GM21367 (cell line): ENCODE results near the gene HBD.
"Not testable (repeated sequence)": the region's sequence is repeated elsewhere in the genome, so short reads cannot be mapped to it uniquely, and the experiment has no call there.

Experiments
- ATAC-seq: cut with Tn5 transposase; IDR thresholded peaks from one replicate; pipeline ENCODE4 v1.9.1; 2021; ENCODE audit not compliant: unreplicated experiment

Gene HBD

DNA sequence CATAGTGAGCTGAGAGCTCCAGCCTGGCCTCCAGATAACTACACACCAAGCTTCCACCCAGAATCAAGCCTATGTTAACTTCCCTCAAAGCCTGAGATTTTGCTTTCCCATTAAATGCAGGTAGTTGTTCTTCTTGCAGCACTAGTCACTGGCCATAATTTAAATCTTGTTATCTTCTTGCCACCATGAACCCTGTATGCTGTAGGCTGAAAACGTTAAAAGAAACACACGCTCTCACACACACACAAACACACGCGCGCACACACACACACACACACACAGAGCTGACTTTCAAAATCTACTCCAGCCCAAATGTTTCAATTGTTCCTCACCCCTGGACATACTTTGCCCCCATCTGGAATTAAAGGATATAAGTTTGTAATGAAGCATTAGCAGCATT is 19.2 kb upstream of the HBD start:
- not testable (repeated sequence) for ATAC-seq

DNA sequence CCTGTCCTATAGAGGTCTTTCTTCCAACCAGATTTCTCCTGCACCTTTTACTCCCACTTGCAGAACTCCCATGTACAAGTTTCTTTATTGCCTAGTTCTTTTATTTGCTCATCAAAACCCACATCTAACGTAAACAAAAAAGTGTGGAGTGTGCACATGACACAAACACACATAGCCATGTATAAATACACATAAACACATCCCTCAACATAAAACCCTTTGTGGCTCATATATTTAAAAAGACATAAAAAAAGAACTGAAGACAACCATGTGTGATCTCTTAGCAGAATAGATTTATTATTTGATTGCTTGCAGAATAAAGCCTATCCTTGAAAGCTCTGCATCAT is 18.6 kb upstream of the HBD start:
- no peak for ATAC-seq

DNA sequence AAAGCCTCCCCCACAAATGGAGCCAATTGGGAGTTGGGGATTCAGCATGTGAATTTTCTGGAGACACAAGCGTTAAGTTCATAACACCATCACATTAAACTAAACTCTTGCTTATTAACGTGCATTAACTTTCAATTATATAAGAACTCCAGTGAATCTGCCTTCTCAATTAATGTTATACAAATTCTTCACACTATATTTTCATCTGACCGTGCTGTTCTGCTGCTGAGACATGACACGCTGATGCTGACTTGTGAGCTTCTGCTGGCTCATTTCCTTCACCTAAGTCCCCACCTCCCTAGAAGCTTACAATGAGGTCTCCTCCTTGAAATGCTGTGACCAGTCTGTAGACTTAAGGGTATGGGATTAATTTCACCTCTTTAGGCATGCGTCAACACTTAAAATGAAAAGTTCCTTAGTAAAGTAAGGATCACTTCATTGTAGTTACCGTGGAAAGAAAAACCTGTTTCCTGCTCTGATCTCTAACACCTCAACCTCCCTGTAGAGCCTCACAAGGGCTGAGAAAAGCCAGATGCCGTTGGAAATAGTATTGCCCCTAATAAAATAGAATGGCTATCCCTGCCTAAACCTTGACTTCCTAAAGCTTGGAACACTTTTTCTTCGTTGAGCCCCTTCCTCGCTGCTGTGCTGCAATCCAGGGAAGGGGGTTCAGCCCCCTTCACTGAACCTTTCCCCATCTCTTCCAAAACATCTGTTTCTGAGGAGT is 18.1 kb upstream of the HBD start:
- ATAC-seq: no peak

DNA sequence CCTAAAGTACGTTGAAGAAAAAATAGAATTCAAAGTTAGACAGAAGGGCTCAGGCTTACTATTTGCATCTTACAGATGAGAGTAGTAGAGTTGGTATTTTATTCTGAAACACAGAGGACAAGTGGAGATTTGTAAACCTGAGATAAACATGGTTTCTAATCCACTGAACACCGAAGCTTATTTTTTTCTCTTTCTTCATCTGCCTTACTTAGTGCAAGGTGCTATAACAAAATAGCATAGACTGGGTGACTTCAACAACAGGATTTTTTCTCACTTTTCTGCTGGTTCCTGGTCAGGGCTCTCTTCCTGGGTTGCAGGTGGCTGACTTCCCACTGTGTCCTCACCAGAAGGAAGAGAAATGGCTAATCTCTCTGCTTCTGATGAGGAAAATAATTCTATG is 17.5 kb upstream of the HBD start:
- ATAC-seq: no peak

DNA sequence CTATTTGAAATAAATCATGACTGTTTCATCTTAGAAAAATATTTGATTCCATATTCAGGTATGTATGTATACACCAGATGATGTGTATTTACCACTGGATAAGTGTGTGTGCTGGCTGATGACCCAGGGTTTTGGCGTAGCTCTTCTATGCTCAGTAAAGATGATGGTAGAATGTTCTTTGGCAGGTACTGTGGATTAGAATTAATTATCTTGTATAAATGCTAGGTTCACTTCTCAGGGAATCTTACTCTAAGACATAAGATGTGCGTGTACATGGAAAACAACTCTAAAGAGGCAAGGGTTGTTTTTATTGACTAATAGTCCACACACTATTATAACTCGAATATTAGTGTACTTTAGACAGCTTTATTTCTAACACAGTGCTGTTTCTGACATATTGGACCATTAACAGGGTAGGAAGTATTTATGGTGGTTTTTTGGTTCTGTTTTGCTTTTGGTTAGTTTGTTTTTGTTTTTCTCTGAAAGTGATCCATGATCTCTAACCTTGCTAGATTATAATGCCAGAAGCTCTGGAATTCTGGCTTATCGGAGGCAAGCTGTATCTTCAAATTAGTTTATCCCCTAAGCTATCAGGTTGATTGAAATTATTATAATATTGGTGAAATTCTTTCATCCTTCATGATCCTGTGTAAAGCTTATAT is 16.4 kb upstream of the HBD start:
- ATAC-seq: no peak

DNA sequence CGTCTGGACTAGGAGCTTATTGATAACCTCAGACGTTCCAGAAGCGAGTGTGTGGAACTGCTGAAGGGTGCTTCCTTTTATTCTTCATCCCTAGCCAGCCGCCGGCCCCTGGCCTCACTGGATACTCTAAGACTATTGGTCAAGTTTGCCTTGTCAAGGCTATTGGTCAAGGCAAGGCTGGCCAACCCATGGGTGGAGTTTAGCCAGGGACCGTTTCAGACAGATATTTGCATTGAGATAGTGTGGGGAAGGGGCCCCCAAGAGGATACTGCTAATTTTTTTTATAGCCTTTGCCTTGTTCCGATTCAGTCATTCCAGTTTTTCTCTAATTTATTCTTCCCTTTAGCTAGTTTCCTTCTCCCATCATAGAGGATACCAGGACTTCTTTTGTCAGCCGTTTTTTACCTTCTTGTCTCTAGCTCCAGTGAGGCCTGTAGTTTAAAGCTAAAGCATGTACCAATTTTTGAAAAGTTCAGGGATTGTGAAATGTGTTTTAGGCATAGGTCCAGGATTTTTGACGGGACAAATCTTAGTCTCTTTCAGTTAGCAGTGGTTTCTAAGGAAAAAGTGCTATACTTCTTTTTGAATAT is 15.6 kb upstream of the HBD start, which contains the start of gene HBG1:
HBG1 (minus strand) TSS at position 51 of the 590 bp plus-strand sequence. CDS start 53 bp downstream, outside the sequence.
- not testable (repeated sequence) for ATAC-seq

DNA sequence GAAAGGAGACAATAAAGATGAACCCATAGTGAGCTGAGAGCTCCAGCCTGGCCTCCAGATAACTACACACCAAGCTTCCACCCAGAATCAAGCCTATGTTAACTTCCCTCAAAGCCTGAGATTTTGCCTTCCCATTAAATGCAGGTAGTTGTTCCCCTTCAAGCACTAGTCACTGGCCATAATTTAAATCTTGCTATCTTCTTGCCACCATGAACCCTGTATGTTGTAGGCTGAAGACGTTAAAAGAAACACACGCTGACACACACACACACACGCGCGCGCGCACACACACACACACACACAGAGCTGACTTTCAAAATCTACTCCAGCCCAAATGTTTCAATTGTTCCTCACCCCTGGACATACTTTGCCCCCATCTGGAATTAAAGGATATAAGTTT is 14.2 kb upstream of the HBD start:
- ATAC-seq: not testable (repeated sequence)

DNA sequence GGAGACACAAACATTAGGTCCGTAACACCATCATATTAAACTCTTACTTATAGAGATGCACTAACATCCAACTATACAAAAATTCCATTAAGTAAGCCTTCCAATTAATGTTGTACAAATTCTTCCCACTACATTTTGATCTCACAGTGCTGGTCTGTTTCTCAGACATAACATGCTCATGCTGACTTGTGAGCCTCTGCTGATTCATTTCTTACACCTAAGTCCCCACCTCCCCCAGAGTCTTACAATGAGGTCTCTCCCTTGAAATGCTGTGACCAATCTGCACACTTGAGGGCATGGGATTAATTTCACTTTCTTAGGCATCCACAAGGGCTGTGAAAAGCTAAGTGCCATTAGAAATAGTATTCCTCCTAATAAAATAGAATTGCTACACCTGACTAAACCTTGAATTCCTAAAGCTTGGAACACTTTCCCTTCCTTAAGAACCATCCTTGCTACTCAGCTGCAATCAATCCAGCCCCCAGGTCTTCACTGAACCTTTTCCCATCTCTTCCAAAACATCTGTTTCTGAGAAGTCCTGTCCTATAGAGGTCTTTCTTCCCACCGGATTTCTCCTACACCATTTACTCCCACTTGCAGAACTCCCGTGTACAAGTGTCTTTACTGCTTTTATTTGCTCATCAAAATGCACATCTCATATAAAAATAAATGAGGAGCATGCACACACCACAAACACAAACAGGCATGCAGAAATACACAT is 13.3 kb upstream of the HBD start:
- ATAC-seq: no peak

DNA sequence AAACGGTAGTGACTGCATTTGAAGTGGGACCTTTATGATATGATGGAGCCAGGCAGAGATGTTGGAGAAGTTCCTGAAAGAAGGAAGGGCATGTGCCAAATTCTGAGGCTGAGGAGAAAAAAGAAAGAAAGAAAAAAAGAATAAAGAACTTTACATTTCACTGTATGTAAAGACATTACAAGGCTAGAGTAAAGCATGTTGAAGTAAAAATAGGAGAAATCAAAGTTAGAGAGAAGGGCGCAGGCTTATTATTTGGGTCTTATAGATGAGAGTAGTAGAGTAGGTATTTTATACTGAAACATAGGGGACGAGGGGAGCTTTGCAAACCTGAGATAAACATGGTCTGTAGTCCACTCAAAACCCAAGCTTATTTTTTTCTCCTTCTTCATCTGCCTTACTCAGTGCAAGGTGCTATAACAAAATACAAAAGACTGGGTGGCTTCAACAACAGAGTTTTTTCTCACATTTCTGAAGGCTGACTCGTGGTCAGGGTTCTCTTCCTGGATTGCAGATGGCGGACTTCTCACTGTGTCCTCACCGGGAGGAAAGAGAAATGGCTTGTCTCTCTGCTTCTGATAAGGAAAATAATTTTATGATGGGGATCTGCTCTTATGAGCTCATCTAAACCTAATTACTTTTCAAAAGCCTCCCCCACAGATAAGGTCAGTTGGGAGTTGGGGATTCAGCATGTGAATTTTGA is 12.6 kb upstream of the HBD start:
- no peak for ATAC-seq

DNA sequence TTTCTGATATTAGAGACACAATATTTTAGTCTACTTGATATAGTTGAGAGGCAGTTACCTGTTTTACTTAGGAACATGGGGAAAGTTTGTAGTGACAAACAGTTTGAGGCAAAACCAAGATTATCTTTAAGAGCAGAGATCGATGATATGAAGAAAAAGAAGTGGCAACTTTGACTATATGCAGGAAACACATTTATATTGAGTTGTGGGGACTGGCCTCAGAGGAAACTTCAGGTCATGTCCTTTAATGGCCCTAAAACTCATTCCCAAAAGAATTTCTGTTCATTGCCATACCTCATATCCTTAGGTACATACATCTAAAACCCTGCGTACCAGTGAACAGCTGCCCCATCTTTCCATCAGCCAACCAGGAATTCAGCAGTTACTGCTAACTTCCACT is 10.9 kb upstream of the HBD start:
- no peak for ATAC-seq

DNA sequence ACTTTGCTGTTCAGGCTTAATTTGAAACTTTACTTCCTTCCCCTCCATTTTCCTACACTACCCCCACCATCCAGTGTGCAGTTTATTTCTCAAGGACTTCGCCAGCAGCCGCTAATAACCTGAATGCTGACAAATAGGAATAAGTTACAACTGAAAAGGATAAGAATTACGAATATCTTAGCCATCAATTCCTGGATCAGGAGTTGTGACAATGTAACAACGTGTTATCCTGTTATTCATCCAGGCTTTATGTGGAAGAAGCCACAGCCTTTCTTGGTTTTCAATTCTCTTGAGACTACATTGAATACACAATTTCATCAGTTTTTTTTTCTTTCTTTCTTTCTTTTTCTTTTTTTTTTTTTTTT is 9.5 kb upstream of the HBD start:
- ATAC-seq: no peak

DNA sequence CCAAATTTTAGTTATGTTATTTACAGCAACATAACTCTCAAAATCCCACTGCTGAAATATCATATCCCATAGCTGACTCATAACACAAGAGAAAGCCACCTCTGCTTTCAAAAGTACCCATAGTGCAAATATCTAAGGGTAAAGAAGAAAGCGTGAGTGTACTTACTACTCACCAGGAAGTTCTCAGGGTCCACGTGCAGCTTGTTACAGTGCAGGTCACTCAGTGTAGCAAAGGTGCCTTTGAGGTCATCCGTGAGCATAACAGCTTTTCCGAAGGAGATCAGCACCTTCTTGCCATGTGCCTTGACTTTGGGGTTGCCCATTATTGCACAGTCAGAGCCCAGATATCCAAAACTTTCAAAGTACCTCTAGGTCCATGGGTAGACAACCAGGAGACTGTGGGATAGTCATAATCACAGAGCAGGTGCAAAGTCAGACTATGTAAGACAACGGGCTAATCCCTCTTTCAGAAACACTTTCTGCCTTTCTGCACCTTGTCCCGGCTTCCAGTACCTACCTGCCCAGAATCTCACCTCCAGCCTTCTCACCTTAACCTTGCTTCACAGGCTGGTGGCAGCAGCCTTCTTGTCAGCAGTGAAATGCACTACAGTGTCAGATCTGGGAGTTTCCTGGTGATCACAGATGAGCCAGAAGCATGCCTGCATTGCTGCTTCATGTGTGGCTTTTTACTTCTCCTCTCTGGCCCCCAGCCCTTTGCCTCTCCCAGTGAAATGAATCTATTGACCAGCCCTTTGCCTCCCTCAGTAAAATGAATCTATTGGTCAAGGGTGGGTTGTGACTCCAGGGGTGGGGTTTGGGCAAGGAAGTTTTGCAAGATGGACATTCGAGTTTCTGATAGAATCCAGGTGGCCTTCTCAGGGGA is 8.9 kb upstream of the HBD start:
- no peak for ATAC-seq

DNA sequence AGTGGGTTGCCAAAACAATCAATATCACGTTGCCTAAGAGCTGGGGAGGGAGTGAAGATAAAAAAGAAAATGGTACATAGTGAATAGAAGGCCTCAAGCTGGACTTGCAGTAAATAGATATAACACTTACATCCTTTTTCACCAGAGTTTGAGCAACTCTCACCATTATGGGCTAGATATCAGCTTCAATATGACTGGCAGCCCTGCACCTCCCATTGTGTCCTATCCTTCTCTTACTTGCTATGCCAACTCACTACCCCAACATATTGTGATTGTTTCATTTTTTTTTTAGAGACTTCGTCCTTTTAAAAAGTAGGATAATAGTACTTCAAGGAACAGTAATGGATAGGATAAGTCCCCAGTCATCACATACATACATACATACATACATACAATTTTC is 7.9 kb upstream of the HBD start:
- ATAC-seq: no peak

DNA sequence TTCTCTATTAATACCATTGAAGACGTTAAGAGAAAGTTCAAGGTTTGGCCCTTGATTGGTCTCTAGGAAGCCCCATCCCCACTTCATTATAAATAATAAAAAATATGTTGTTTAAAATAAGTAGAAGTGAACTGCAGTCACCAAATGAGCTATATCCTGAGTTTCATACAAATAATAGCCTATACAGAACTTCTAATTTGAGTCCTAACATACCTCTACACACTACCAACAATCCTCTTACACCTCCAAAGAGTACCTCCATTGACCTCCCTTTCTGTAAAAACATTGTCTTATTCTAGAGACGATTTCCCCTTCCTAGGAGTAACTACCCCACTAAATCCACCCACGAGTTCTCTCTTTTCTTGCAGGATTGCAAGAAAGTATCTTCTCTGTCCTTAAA is 7.2 kb upstream of the HBD start:
- ATAC-seq: no peak

DNA sequence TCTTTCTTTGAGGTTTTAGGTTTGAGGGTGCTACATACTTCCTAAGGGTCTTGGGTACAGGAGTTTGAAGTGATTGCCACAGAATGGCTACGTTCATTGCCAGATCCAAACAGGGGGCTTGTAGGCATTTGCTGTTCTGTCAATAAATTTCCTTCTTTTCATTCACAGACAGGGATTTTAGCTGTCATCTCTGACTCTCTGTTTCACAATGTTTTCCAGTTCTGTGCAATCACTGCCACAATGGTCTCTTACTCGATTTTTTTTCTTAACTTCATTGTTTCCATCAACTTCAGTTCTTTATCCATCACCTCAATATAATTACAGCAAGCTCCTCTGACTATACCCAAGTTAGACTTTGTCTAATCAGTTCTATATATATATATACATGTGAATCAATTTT is 6.2 kb upstream of the HBD start:
- no peak for ATAC-seq

DNA sequence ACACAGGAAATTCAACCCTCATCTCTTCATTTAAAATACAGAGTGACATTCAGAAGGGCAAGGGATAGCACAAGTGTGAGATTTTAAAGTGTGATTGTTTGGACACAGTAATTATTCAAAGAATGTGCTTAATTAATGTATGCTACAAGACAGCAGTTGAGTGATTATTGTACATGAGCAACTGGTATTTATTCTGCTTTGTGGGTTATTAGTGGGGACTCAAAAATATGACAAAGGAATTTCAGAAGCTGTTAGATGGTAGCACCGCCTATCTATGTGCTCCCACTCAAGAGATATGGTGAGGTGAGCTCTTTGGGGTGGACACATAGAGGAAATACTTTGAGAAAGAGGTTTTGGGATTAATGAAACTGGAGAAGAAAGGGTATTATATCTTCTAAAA is 5.8 kb upstream of the HBD start:
- ATAC-seq: no peak

DNA sequence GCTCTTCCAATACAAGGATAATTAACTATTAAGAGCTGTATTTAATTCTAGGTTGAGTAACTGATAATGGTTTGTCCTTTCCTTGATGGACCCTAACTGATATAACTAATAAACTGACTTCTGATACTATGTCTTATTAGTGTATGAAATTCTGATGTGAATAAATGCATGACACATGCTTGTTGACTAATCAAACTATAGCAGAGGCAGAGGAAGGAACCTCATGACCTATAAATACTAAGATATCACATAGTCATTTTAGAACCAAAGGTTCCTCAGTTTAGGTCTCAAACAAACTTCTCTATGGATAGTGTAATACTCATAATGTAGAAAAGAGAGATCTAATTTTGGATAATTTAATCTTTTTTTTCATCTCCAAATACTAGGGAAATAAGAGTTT is 4.8 kb upstream of the HBD start:
- ATAC-seq: no peak

DNA sequence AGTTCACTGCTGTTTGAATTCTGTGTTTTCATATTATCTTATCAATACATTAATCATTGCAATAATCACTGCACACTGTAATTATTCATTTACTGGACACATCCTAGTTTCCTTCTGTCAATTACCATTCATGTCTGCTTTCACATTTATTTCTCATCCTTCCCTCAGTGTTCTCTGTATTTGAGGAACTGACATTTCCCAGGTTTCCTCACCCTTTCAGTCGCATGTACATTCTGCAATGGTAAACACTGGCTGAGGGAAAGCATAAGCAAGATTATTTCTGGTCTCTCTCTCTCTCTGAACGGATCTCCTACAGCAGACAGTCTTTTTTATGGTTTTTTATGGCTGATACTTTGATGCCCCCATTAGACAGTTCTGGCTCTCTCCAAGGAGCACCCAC is 4.2 kb upstream of the HBD start:
- ATAC-seq: no peak

DNA sequence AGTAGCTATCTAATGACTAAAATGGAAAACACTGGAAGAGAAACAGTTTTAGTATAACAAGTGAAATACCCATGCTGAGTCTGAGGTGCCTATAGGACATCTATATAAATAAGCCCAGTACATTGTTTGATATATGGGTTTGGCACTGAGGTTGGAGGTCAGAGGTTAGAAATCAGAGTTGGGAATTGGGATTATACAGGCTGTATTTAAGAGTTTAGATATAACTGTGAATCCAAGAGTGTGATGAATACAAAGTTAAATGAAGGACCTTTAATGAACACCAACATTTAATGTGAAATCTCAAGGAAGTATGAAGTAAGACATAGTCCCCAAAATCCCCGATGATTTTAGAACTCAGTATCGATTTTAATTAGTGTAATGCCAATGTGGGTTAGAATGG is 3.1 kb upstream of the HBD start:
- no peak for ATAC-seq

DNA sequence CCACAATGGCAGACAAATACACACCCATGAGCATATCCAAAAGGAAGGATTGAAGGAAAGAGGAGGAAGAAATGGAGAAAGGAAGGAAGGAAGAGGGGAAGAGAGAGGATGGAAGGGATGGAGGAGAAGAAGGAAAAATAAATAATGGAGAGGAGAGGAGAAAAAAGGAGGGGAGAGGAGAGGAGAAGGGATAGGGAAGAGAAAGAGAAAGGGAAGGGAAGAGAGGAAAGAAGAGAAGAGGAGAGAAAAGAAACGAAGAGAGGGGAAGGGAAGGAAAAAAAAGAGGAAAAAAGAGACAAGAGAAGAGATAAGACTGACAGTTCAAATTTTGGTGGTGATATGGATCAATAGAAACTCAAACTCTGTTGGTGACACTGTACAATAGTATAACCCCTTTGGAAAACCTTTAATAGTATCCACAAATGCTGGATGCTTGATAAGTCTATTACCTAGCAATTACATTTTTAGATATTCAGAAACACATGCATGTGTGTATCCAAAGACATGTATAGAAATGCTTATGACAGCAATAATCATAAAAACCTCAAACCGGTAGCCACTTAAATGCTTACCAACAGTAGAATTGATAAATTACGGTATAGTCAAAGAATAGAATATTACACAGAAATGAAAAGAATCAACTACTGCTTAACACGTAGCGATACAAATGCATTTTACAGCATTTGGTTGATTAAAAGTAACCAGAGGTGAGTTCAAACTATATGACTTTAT is 1.2 kb upstream of the HBD start:
- no peak for ATAC-seq
